HG03175 (cell line): ENCODE results near the gene NAALADL1.

ENCODE experiments used
- ATAC-seq: cut with Tn5 transposase; IDR thresholded peaks from one replicate; pipeline ENCODE4 v1.9.1; 2021; ENCODE audit warnings: mild to moderate bottlenecking, moderate library complexity; ENCODE audit not compliant: unreplicated experiment

Gene NAALADL1, protein sequence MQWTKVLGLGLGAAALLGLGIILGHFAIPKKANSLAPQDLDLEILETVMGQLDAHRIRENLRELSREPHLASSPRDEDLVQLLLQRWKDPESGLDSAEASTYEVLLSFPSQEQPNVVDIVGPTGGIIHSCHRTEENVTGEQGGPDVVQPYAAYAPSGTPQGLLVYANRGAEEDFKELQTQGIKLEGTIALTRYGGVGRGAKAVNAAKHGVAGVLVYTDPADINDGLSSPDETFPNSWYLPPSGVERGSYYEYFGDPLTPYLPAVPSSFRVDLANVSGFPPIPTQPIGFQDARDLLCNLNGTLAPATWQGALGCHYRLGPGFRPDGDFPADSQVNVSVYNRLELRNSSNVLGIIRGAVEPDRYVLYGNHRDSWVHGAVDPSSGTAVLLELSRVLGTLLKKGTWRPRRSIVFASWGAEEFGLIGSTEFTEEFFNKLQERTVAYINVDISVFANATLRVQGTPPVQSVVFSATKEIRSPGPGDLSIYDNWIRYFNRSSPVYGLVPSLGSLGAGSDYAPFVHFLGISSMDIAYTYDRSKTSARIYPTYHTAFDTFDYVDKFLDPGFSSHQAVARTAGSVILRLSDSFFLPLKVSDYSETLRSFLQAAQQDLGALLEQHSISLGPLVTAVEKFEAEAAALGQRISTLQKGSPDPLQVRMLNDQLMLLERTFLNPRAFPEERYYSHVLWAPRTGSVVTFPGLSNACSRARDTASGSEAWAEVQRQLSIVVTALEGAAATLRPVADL

DNA sequence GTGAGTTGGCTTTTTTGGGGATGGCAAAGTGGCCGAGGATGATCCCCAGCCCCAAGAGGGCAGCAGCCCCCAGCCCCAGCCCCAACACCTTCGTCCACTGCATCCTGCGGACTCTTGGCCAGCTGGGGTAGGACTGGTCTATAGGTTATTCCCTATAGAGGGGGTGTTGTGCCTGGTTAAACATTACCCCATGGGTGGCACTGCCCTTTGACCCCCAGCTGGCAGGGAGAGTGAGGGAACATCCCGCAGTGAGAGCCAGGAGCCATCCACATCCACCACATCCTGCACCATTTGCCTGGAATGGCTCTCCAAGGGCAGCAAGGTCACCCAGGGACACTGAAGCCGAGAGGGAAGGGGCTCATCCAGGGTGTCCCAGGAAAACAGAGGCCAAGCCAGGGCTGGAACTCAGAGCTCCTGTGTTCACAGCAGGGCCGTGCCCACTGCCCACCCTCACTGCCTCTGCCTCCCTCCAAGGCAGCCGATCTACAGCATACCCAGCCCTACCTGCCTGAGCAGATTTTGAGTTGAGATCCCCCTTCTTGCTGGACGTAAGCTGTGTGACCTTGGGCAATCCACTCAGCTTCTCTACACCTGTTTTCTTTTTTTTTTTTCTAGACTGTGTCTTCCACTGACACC lies at the start of gene NAALADL1:
TSS of gene NAALADL1 (minus strand) at position 135 of the 636 bp plus-strand sequence. CDS start at position 103, 32 bp downstream.
- ATAC-seq = no peak

DNA sequence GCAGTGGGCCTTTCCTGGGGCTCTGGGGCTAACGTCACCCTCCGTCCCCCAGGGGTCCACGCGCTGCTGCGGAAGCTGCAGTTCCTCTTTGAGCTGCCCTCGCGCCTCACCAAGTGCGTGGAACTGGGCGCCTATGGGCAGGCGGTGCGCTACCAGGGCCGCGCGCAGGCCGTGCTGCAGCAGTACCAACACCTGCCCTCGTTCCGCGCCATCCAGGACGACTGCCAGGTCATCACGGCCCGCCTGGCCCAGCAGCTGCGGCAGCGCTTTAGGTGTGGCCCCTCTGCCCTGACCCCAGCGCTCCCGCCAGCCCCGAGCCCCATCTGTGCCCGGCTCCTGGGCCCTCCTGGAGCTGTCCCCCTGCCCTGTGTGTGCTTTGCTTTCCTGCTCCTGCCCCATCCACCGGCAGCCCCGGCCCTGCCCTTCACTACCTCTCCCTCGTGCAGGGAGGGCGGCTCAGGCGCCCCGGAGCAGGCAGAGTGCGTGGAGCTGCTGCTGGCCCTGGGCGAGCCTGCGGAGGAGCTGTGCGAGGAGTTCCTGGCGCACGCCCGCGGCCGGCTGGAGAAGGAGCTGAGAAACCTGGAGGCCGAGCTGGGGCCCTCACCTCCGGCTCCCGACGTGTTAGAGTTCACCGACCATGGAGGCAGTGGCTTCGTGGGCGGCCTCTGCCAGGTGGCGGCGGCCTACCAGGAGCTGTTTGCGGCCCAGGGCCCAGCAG lies 49.6 kb upstream of the NAALADL1 start:
- no peak for ATAC-seq

DNA sequence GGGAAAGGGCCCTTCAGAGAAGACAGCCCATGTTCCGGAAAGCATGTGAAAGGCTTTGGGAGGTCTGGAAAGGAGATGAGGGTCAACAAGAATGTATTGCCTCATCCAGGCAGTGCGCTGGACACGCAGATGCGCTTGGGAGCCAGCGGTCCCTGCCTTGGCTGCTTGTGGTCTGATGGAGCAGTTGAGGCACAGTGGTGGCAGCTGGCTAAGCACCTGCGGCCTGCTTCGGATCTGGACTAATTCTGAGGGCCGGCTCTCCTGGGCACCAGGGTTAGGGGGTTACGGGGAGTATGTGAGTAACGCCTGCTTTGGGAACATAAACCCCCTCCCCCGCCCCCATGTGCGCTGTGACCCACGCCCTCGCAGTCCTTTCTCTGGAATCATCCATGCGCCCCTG lies 48.7 kb upstream of the NAALADL1 start:
- ATAC-seq = no peak

- no peak for ATAC-seq
Observed at GRCh38 chr11:65104628-65105027, 46.3 kb upstream of the NAALADL1 start.

- no peak for ATAC-seq
Observed at GRCh38 chr11:65103476-65103875, 45.1 kb upstream of the NAALADL1 start.

DNA sequence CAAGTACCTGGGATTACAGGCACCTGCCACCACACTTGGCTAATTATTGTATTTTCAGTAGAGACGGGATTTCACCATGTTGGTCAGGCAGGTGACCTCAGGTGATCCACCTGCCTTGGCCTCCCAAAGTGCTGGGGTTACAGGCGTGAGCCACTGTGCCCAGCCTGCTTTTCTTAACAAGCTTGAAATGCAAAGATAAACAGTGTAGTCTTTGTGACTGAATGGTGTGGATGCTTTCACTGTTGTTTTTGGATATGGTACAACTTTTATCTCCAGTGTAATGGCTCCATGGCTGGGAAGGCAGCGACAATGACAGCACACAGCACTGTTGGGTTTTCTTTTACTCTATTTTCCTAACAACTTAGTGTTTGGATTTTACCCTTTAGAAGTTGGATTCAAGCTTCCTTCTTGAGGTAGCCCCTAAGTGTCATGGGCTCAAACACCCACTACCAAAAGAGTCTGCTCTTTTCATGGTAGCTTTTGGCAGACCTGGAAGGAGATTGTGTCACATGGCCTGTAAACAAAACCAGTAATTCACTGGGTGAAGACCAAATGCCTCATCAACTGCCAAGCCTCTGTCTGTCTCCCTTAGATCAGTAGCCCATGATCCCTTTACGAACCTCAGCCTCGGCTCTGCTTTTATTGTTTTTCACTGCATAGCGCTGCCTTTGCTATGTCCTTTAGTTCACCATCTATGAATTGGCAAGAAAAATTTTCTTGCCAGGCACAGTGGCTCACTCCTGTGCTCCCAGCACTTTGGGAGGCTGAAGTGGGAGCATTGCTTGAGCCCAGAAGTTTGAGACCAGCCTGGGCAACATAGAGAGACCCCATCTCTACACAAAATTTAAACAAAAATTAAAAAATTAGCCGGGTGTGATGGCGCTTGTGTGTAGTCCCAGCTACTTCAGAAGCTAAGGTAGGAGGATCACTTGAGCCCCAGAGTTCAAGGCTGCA lies 44.1 kb upstream of the NAALADL1 start:
- ATAC-seq = no peak

DNA sequence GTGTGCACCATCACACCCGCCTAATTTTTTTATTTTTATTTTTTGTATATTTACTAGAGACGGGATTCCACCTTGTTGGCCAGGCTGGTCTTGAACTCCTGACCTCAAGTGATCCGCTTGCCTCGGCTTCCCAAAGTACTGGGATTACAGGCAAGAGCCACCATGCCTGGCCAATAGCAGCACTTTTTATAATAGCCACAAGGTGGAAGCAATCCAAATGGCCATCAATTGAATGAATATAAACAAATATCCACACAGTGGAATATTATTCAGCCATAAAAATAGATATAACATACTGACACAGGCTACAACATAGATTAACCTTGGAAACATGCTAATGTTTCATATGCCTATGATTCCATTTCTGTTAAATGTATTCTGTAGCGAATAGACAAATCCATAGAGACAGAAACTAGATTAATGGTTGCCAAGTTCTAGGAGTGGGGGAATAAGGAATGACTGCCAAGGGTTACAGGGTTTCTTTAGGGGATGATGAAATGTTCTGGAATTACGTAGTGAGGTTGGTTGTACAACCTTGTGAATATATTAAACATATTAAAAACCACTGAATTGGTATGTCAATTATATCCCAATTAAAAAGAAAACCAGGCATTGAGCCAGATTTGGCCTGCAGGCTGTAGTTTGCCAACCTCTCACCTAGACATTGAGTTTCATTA lies 42.5 kb upstream of the NAALADL1 start:
- no peak for ATAC-seq

- ATAC-seq = no peak
Observed at GRCh38 chr11:65096926-65097325, 38.6 kb upstream of the NAALADL1 start.

GRCh38 chr11:65095974-65096806 lies 37.8 kb upstream of the NAALADL1 start, which contains the start of gene VPS51:
VPS51 (plus strand) TSS chr11:65096214; CDS start chr11:65096251, 37 bp downstream.
- ATAC-seq = peak; percentile 92

DNA sequence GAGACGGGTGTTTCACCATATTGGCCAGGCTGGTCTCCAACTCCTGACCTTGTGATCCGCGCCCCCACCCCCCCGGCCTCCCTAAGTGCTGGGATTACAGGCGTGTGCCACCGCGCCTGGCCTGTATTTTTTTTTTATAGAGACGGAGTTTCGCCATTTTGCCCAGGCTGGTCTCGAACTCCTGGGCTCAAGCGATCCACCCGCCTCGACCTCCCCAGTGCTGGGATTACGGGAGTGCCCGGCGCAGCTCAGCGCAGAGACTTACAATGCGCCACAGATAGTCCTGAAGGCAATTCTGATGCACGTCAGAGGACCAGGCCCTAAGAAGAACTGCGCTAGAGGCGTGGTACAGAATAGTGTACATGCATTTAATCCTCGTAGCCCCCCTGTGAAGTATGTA lies 37.1 kb upstream of the NAALADL1 start:
- no peak for ATAC-seq

DNA sequence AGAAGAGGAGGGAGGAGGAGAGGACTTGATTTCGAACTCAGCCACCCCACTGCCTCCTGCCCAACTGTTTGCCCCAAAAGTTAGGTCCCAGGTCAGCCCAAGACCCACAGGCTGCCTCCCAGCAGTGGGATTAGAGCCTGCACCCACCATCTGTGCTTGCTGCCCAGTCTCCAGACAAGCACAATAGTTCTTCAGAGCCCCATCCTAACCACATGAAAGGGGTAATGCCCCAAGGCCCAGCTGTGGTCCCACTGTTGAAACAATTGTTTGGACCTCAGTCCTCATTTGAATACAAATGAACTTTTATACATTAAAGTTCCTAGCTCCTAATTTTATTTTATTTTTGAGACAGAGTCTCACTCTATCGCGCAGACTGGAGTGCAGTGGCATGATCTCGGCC lies 32.3 kb upstream of the NAALADL1 start:
- no peak for ATAC-seq

DNA sequence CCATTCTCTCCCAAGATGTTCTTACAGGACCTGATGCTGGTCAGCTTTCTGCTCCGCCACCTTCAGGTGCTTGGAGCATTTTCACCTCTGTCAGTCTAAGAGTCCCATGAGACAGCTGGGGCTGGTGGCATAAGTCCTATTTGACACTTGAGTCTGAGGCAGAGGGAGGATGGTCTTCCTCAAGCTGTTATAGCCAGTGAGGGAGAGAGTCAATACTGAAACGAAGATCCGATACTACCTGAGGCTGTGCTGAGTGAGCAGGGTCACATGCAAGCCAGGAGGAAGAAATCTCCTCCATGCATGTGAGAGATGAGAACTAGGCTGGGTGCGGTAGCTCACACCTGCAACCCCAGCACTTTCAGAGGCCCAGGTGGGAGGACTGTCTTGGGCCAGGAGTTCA lies 31.3 kb upstream of the NAALADL1 start:
- no peak for ATAC-seq

GRCh38 chr11:65087827-65088226 lies 29.5 kb upstream of the NAALADL1 start:
- ATAC-seq = no peak

DNA sequence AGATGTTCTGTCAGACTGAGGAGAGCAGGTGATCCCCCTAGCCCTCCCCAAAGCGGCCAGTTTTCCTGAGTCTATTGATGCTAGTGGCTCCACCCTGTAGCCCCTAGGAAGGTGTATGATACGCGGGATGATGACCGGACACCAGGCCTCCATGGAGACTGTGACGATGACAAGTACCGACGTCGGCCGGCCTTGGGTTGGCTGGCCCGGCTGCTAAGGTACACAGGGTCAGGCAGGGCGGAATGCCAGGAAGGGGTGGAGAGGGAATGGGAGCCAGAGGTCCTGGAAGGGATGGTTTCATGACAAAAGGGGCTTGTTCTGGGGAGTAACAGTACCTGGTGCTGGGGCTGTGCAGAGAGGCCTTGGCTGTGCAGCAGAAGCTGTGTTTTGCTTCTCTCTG lies 28.9 kb upstream of the NAALADL1 start:
- ATAC-seq = no peak

DNA sequence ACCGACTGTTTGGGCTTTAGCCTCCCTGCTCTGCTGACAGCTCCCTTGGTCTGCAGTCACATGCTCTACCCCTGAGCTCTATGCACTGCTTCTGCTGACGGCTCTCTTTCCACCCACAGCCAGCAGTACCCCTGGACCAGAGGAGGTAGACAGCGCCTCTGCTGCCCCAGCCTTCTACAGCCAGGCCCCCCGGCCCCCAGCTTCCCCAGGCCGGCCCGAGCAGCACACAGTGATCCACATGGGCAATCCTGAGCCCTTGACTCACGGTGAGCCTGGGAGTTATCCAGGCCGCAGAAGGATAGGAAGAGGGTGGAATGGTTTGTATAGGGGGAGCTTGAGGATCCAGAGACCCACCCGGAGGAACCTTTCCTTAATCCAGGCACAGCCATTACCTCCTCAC lies 28.5 kb upstream of the NAALADL1 start:
- ATAC-seq = no peak

DNA sequence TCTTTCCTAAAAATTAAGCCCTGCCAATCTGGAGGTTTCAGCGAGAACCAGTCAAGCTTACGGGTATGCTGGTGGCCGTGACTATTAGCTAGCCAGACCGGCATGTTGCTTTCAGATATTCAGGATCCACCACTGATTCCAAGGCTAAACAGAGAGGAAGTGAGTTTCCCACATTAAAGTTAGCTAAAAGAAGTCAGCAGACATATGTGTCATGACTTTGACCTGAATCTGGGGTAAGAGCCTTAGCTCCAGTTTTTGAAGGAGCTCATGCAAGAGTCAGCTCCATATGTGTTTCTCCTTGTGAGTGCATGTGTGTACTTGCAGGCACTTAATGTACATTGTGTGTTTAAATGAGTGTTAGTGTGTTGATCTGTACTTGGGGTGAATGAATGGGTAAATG lies 27.1 kb upstream of the NAALADL1 start:
- ATAC-seq = no peak

- no peak for ATAC-seq
Observed at GRCh38 chr11:65084598-65085375, 26.4 kb upstream of the NAALADL1 start.
